Lower lobe of right lung (tissue), 2 donors: ENCODE measurements around the gene HBEGF. TPM values are rescaled to one million over a fixed set of nuclear protein-coding genes. Genes with fewer than 3 reads are reported as not detected.
A peak's percentile ranks its signal among the peaks of the same experiment; 100 is the strongest.

ENCODE experiments used
- ATAC-seq, 2 donors: fragments of 200-7000 bp; cut with Tn5 transposase; one replicate each; pipeline ENCODE4 v1.9.1; 2020 to 2022; ENCODE audit warnings: mild to moderate bottlenecking in 2 of 2, moderate library complexity in 2 of 2
- DNase-seq: peaks from one replicate; pipeline ENCODE4 v3.0.0-alpha.2; 2020
- H3K27ac ChIP-seq: fragments of 200-600 bp; one replicate; pipeline ENCODE4 v1.8.0; 2022
- H3K27me3 ChIP-seq: fragments of 200-600 bp; one replicate; pipeline ENCODE4 v1.8.0; 2022; ENCODE audit warnings: low read depth
- H3K36me3 ChIP-seq: fragments of 200-600 bp; one replicate; pipeline ENCODE4 v1.8.0; 2022; ENCODE audit warnings: mild to moderate bottlenecking
- H3K4me1 ChIP-seq: fragments of 200-600 bp; one replicate; pipeline ENCODE4 v1.8.0; 2022
- H3K4me3 ChIP-seq: fragments of 200-600 bp; one replicate; pipeline ENCODE4 v1.8.0; 2022; ENCODE audit warnings: mild to moderate bottlenecking
- H3K9me3 ChIP-seq: fragments of 200-600 bp; one replicate; pipeline ENCODE4 v1.8.0; 2022
- CTCF ChIP-seq: fragments of 200-600 bp; IDR thresholded peaks from one replicate; pipeline ENCODE4 v1.8.0; 2022; ENCODE audit warnings: antibody characterized with exemption, mild to moderate bottlenecking
- intact Hi-C: fragments of 100-400 bp; cut with DNase I; formaldehyde crosslinking; loops from one replicate; pipeline ENCODE4 v1.11.0; 2022
- total RNA-seq: library from RNA; stranded (reverse); fragmentation: NEBNext Ultra II Directional; extraction: Animal tissue kit (Norgen Biotek cat#: 25700); gene quantifications from one replicate; pipeline ENCODE4 v1.2.1, GENCODE V29; 2021
- donor health status: DM: no; HTN: yes; CAD: no; lungs with severe emphysema.

HBEGF gene
- total RNA-seq, 1 donor from 2014 or later, result 43.2 TPM

- Histone ChIP-seq H3K27ac (no peak overlapping the region), H3K4me1 (peaks cover 8% of the 10 kb centered on the region), H3K27me3 (no peaks in the 10 kb centered on the region), H3K36me3 (no peaks in the 10 kb centered on the region), H3K9me3 (no peaks in the 10 kb centered on the region), H3K4me3 (no peak overlapping the region)
- ATAC-seq (no peak), DNase-seq (no peak)
- TF ChIP-seq CTCF, result no peak
- intact Hi-C loops, result no loop called here
Measured at GRCh38 chr5:140364472-140364765, 18.0 kb upstream of the HBEGF start.

DNA sequence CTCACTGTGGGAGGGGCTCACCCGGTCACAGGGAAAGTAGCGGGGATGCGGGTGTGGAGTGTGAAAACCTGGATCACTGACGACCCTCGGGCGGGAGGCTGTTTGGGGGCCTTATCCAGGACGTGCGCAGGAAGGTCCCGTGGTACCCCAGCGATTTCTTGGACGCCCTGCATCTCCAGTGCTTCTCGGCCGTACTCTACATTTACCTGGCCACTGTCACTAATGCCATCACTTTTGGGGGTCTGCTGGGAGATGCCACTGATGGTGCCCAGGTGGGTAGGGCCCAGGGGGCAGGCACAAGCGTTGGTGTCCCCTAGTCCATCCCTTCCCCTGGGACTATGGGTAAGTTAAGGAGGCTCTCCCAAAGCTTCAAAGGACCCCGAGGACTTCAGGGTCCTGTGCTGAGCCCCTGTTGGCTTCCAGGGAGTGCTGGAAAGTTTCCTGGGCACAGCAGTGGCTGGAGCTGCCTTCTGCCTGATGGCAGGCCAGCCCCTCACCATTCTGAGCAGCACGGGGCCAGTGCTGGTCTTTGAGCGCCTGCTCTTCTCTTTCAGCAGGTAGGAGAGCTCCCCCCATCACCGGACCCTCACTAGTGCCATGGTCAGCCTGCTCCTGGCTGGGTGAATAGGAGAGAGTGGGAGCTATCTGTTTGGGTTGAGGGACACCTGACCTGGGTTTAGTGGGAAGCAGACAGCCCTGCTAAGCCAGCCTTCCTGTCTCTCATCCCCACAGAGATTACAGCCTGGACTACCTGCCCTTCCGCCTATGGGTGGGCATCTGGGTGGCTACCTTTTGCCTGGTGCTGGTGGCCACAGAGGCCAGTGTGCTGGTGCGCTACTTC is 17.4 kb upstream of the HBEGF start:
- Histone ChIP-seq H3K27ac (no peak overlapping the region), H3K4me1 (peaks cover 8% of the 10 kb centered on the region), H3K36me3 (no peaks in the 10 kb centered on the region), H3K9me3 (no peaks in the 10 kb centered on the region), H3K4me3 (peak overlapping the region; percentile 38), H3K27me3 (no peaks in the 10 kb centered on the region)
- ATAC-seq (no peak), DNase-seq (no peak)
- intact Hi-C loops, result no loop called here
- TF ChIP-seq CTCF, result no peak

DNA sequence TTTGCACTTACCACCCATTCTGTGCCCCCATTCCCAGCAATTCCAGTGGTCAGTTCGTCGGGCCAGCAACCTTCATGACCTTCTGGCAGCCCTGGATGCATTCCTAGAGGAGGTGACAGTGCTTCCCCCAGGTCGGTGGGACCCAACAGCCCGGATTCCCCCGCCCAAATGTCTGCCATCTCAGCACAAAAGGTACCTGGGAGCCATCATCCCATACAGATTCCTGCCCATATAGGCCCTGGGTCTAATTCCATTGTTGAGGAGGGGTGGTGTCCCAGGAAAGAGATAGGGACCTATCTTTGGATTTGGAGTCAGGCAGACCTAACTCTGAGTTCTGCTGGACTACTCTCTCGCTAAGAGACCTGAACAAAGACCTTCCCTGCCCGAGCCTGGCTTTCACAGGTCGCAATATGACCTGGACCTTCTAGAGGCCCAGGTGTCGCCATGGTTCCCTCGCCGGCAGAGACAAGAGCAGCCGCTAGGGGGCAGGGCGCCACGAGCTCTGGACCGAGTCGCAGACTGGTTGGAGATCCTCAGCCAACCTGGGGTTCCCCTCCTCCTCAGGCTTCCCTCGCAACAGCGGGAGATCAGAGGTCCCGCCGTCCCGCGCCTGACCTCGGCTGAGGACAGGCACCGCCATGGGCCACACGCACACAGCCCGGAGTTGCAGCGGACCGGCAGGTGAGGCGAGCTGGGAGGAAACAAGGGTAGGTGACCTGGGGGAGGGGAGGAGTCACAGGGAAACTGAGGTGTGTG is 16.6 kb upstream of the HBEGF start:
- ATAC-seq (peak; percentile 89 to 90), DNase-seq (peak; percentile 90)
- no peaks in the 10 kb centered on the region for H3K36me3 ChIP-seq
- H3K27ac ChIP-seq, result no peak overlapping the region
- H3K27me3 ChIP-seq, result no peaks in the 10 kb centered on the region
- peak overlapping the region; percentile 38 for H3K4me3 ChIP-seq
- peaks cover 8% of the 10 kb centered on the region for H3K4me1 ChIP-seq
- H3K9me3 ChIP-seq, result no peaks in the 10 kb centered on the region
- intact Hi-C loops, result no loop called here
- peak; percentile 95 for TF ChIP-seq CTCF

DNA sequence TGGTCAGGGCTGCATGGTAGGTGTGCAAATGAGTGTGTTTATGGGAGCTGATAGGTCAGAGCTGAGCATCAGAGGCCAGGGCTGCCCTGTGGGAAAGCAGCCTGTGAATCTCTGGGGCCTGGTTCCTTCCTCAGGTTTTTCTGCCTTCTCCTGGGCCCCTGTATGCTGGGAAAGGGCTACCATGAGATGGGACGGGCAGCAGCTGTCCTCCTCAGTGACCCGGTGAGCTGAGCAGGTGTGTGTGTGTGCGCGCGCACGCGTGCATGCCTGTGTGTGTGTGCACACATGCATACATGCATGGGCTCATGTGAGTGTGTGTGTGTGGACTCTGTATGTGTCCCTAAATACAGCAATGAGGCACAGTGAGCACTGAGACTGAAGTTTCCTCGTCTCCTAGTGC is 15.9 kb upstream of the HBEGF start:
- H3K4me1 ChIP-seq, result peaks cover 15% of the 10 kb centered on the region
- TF ChIP-seq CTCF, result no peak
- H3K9me3 ChIP-seq, result no peaks in the 10 kb centered on the region
- DNase-seq (no peak), ATAC-seq (no peak)
- no peak overlapping the region for H3K27ac ChIP-seq
- H3K4me3 ChIP-seq, result no peak overlapping the region
- intact Hi-C loops, result no loop called here
- H3K27me3 ChIP-seq, result no peaks in the 10 kb centered on the region
- H3K36me3 ChIP-seq, result no peaks in the 10 kb centered on the region

DNA sequence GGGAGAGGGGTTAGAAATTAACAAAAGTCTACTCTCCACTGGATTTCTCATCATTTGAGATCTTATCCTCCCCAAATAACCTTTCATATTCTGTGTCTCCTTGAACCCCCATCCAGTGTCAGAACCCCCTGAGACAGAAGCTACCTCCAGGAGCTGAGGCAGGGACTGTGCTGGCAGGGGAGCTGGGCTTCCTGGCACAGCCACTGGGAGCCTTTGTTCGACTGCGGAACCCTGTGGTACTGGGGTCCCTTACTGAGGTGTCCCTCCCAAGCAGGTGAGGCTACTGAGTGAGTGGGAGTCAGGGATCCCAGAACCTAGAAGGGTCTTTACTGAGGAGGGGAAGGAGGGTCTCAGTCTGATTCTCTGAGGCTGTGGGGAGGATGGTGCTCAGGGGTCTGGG is 15.5 kb upstream of the HBEGF start:
- H3K36me3 ChIP-seq, result no peaks in the 10 kb centered on the region
- no peaks in the 10 kb centered on the region for H3K27me3 ChIP-seq
- intact Hi-C loops, result no loop called here
- no peak for DNase-seq
- H3K9me3 ChIP-seq, result no peaks in the 10 kb centered on the region
- H3K4me1 ChIP-seq, result peaks cover 19% of the 10 kb centered on the region
- ATAC-seq, result no peak
- H3K4me3 ChIP-seq, result no peak overlapping the region
- no peak for TF ChIP-seq CTCF
- H3K27ac ChIP-seq, result no peak overlapping the region
